Skeletal muscle tissue (tissue), 4 donors: ENCODE measurements around the gene GLIS1. TPM values are rescaled to one million over a fixed set of nuclear protein-coding genes. Genes with fewer than 3 reads are reported as not detected.

Experiments used
- H3K27ac ChIP-seq: one replicate; pipeline ENCODE4 v1.7.0; 2013; ENCODE audit warnings: mild to moderate bottlenecking, low read depth, low read length, inconsistent platforms
- H3K27me3 ChIP-seq, 3 donors: one replicate each; pipeline ENCODE4 v1.7.0; 2013; ENCODE audit warnings: low read length in 3 of 3; ENCODE audit not compliant: control insufficient read depth in 3 of 3, insufficient read depth in 3 of 3
- H3K36me3 ChIP-seq, 3 donors: one replicate each; pipeline ENCODE4 v1.7.0; 2013; ENCODE audit warnings: low read length in 3 of 3; ENCODE audit not compliant: control insufficient read depth in 3 of 3, insufficient read depth in 3 of 3
- H3K4me1 ChIP-seq, 3 donors: one replicate each; pipeline ENCODE4 v1.7.0; 2013; ENCODE audit warnings: low read length in 3 of 3, mild to moderate bottlenecking in 3 of 3; ENCODE audit not compliant: control insufficient read depth in 3 of 3, insufficient read depth in 3 of 3
- H3K4me3 ChIP-seq, 3 donors: one replicate each; pipeline ENCODE4 v1.7.0; 2013; ENCODE audit warnings: low read length in 3 of 3
- H3K9ac ChIP-seq, 3 donors: one replicate each; pipeline ENCODE4 v1.7.0; 2013; ENCODE audit warnings: low read length in 3 of 3, mild to moderate bottlenecking in 3 of 3, moderate library complexity in 2 of 3, low read depth in 1 of 3
- H3K9me3 ChIP-seq, 3 donors: one replicate each; pipeline ENCODE4 v1.7.0; 2013; ENCODE audit warnings: low read length in 3 of 3; ENCODE audit not compliant: control insufficient read depth in 3 of 3
- total RNA-seq: library from RNA; depleted of rRNA; stranded (reverse); fragments of >200 nt; gene quantifications from one replicate; pipeline ENCODE4 v1.2.3, GENCODE V29; 2014
- donor health status: Osteomylitis.

GLIS1 gene
- total RNA-seq, 1 donor from 2014 or later: not detected

GRCh38 chr1:53659436-53659835, 79.5 kb downstream of the GLIS1 start:
- Histone ChIP-seq H3K9ac (no peak overlapping the region), H3K27ac (no peak overlapping the region), H3K36me3 (no peaks in the 10 kb centered on the region), H3K4me3 (no peak overlapping the region), H3K4me1 (no peaks in the 10 kb centered on the region), H3K27me3 (peaks cover 2 to 46% (median 36%) of the 10 kb centered on the region in 3 donors), H3K9me3 (no peaks in the 10 kb centered on the region)

DNA sequence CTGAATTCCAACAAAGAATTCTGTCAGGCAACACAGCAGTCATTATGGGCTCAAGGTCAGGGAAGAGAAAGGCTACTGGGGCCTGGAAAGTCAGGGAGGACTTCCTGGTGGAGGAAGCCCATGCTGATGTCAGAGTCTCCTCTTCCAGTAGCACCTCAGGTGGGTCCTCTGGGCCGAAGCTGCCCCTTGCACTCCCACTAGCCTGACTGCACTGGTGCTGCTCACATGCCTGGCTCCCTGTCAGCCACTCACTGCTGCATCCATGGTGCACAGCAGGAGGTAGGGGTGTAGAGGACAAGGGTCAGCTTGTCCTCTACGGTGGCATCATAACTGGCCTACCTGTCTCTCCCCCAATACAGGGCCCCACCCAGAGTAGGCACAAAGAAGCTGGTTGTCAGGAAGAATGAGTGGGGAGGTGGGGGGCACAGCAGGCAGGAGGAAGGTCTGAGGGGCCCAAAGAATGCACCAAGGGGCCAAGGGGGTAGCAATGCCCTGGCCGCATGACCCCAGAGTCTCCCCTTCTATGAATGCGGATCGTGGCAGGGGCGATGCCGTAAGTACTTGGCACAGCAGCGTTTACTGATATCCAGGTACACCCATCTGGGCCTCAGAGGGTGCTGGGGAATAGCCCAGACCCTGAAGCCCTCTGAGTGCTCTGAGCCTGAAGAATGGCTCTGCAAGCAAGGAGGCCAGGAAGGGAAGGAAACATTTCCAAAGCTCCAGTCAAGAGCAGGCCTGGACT, 80.3 kb downstream of the GLIS1 start:
- Histone ChIP-seq H3K27me3 (peaks cover 2 to 48% (median 33%) of the 10 kb centered on the region in 3 donors), H3K9me3 (no peaks in the 10 kb centered on the region), H3K4me1 (no peaks in the 10 kb centered on the region), H3K4me3 (no peak overlapping the region), H3K9ac (no peak overlapping the region), H3K27ac (no peak overlapping the region), H3K36me3 (no peaks in the 10 kb centered on the region)

DNA sequence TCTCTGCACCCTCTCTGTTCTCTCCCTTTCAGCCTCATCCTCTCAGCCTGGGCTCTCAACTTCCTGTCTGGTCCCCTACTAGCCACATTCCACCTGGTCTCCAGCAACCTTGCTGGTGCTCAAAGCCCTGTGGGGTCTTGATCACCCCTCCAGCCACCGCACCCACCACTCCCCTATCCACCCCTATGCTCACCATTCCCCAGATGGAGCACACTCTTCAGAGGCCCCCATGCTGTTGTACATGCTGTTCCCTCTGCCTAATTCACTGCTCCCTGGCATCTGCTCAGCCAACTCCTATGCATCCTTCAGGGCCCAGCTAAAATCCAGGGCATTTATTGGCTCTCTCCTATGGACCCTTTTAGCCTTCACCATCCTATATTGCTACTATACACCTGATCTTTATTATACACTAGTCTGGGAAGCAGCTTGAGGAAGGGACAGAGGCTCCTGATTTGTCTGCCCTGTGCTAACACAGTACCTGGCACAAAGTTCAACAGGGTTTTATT, 81.0 kb downstream of the GLIS1 start:
- no peaks in the 10 kb centered on the region for H3K4me1 ChIP-seq
- no peak overlapping the region for H3K9ac ChIP-seq
- H3K27ac ChIP-seq: no peak overlapping the region
- no peaks in the 10 kb centered on the region for H3K36me3 ChIP-seq
- no peak overlapping the region for H3K4me3 ChIP-seq
- H3K9me3 ChIP-seq: no peaks in the 10 kb centered on the region
- peaks cover 1 to 41% (median 32%) of the 10 kb centered on the region in 3 donors for H3K27me3 ChIP-seq

DNA sequence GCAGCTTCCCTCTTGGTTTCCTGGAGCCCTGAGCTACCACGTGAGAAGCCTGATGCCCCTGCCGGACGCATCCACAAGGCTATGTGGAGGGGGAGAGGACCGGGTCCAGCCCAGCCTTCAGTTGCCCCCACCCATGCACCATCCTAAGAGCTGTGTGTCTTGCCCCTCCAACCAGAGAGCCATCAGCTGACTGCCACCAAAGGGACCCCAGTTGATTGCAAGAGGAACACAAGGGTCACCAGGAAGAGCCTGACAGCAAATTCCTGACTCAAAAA, 81.5 kb downstream of the GLIS1 start:
- H3K9ac ChIP-seq: no peak overlapping the region
- H3K27ac ChIP-seq: no peak overlapping the region
- no peak overlapping the region for H3K4me3 ChIP-seq
- H3K27me3 ChIP-seq: peaks cover 0 to 38% (median 29%) of the 10 kb centered on the region in 3 donors
- H3K9me3 ChIP-seq: no peaks in the 10 kb centered on the region
- no peaks in the 10 kb centered on the region for H3K4me1 ChIP-seq
- H3K36me3 ChIP-seq: no peaks in the 10 kb centered on the region

DNA sequence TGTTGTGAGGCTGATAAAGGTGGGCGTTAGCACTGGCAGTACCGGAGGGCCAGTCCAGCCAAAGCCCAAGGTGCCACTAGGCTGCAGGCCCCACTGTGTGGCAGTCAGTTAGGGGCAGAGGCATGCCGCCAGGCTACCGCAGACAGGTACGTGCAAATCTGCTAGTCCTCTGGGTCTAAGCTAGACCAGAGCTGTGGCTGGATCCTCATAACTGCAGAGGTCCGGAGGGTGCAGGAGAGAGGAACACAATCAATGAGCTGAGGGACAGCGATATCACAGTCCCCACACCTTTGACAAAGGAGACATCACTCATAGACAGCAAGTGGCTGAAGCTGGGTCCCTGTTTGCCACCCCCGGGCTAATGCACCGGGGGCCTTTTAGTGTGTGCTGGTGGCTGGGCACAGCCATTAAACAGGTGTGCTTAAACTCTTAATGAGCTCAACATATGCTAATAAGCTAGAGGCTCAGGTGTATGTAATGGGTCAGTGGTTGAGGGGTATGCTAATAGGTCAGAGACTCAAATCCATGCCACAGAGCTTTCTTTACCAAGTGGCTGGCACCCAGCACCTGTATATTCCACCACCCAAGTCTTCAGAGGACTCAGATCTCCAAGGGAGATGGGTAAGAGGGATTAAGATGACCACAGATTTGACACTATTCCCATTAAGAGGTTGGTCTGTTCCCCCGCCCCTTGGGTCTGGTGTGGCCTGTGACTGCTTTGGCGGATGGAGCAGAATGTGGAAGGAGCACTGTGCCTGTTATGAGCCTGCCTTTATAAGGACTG, 82.0 kb downstream of the GLIS1 start:
- Histone ChIP-seq H3K9me3 (no peaks in the 10 kb centered on the region), H3K4me3 (no peak overlapping the region), H3K27me3 (peaks cover 0 to 36% (median 29%) of the 10 kb centered on the region in 3 donors)

GRCh38 chr1:53655931-53656746, 82.8 kb downstream of the GLIS1 start:
- no peak overlapping the region for H3K9ac ChIP-seq
- no peak overlapping the region for H3K27ac ChIP-seq
- peaks cover 0 to 36% (median 28%) of the 10 kb centered on the region in 3 donors for H3K27me3 ChIP-seq
- H3K36me3 ChIP-seq: no peaks in the 10 kb centered on the region
- no peak overlapping the region for H3K4me3 ChIP-seq
- H3K9me3 ChIP-seq: no peaks in the 10 kb centered on the region
- H3K4me1 ChIP-seq: no peaks in the 10 kb centered on the region

More for the DNA sequence above, 82.0 kb downstream of the GLIS1 start:
- Histone ChIP-seq H3K27ac (no peak overlapping the region), H3K9ac (no peak overlapping the region), H3K4me1 (no peaks in the 10 kb centered on the region), H3K36me3 (no peaks in the 10 kb centered on the region)

DNA sequence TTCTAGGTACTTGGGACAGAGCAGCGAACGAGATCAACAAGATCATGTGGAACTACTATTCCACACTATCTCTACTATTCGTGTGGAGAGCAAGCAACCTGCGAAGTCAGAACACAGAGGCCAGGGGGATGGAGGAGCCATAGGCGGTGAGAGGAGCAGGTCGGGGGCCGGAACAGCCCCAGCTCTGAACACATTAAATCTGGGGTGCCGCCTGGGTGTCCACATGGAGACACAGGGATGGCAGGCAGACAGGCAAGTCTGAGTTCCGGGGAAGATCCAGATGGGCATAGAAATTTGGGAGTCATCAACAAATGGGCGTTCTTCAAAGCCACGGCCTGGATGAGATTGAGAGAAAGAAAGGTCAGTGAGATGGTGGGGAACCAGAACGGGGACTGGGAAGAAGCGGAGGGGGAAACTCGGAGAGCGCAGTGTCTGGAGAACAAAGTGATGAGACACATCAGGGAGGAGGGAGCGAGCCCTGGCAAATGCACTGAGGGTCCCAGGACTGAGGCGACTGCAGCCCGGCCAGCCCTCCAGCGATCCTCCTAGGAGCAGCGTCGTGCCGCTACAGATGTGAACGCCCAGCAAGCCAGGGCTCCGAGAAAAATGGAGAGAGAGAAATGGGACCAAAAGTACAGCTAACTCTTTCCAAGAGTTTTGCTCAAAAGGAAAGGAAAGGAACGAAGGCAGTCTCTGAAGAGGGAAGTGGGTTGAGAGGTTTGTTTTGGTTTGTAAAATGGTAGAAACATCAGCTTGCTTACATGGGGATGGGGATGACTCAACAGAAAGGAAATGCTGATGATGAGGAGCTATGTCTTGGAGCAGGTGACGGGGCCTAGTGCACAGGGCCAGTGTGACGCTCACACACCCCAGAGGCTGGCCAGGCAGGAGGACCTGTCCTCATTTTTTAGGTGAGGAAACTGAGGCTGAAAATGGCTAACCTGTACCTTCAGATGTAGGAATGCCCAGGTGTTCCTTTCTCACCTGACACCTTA, 84.5 kb downstream of the GLIS1 start:
- no peak overlapping the region for H3K9ac ChIP-seq

DNA sequence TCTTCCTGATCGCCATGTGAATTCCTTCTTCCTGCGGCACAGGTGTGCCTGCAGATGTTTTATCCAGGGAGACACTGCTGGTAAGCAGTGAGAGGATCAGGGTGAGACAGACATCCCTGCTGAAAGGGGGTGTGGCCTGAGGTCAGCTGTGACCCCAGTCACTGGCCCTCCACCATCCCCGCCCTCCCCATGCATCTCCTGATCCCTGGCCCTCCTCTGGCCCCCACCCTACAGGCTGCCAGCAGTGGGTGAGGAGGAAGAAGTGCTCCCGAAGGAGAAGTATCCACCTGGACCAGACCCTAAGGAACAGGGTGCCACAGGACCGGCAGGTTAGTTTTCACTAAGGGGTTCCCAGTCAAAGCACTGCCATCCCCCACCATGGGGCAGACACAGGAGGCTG, 85.3 kb downstream of the GLIS1 start:
- no peak overlapping the region for H3K4me3 ChIP-seq
- no peaks in the 10 kb centered on the region for H3K36me3 ChIP-seq
- no peaks in the 10 kb centered on the region for H3K4me1 ChIP-seq
- H3K27me3 ChIP-seq: peaks cover 0 to 36% (median 18%) of the 10 kb centered on the region in 3 donors
- no peaks in the 10 kb centered on the region for H3K9me3 ChIP-seq
- no peak overlapping the region for H3K27ac ChIP-seq
- H3K9ac ChIP-seq: no peak overlapping the region

More for the DNA sequence above, 84.5 kb downstream of the GLIS1 start:
- Histone ChIP-seq H3K4me3 (no peak overlapping the region), H3K27me3 (peaks cover 0 to 36% (median 18%) of the 10 kb centered on the region in 3 donors), H3K36me3 (no peaks in the 10 kb centered on the region), H3K9me3 (no peaks in the 10 kb centered on the region), H3K27ac (no peak overlapping the region), H3K4me1 (no peaks in the 10 kb centered on the region)

DNA sequence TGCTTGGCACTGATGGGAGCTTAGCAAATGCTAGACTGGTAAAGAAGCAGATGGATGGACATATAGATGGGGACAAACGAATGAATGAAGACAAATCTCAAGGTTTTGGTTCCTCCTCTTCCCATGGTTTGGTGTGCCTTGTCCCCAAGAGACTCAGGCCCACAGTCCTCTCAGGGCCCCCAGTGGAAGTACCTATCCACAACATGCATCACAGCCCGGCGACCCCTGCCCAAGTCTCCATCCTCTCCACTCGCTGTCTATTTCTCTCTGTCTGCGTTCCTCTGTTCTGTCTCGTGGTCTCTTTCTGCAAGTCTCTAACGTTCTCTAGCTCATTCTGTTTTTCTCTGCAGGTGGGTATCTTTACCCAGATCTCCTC, 85.8 kb downstream of the GLIS1 start:
- Histone ChIP-seq H3K27me3 (peaks cover 0 to 32% (median 18%) of the 10 kb centered on the region in 3 donors), H3K4me3 (no peak overlapping the region), H3K27ac (no peak overlapping the region), H3K36me3 (no peaks in the 10 kb centered on the region), H3K9me3 (no peaks in the 10 kb centered on the region), H3K4me1 (no peaks in the 10 kb centered on the region), H3K9ac (no peak overlapping the region)
